ENCODE measurements around the gene PFKFB4.
A peak's percentile ranks its signal among the peaks of the same experiment; 100 is the strongest.

The PFKFB4 gene

DNA sequence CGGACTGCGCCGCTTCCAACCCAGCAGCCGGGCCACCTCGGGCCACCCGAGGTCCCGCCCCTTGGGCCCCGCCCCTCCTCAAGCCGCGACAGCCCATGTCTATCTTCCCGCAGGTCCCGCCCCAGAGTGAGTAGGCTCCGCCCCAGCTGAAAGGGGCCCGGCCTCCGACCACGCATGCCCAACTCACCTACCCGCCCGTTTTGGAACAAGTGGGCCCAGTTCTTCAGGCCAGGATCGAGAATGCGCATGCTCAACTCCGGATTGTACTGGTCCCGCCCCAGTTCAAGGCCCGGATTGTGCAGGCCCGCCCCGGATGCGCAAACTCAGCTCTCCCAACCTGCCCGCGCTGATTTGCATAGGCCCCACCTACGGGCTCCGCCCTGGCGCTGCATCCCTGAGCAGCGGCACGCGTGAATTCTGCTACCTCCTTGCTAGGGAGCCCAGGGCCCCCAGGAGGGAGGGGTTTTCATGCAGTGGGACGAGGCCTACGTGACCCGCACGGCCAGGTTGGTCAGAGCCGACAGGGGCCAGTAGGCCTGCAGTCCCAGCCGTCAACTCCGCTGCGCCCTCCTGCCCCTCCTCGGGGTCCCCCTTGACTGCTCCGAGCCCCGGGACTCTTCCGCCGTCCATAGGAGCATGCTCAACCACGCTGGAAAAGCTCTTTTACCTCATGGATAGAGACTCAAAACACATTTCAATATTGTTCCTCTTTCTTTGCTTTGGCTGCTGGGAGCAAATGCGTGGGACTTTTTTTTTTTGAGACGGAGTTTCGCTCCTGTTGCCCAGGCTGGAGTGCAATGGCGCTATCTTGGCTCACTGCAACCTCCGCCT lies at the start of gene PFKFB4:
PFKFB4 (minus strand) TSS at position 8 of the 831 bp plus-strand sequence. CDS start 26 bp downstream, outside the sequence.
- DNase-seq: peak; percentile 95

DNA sequence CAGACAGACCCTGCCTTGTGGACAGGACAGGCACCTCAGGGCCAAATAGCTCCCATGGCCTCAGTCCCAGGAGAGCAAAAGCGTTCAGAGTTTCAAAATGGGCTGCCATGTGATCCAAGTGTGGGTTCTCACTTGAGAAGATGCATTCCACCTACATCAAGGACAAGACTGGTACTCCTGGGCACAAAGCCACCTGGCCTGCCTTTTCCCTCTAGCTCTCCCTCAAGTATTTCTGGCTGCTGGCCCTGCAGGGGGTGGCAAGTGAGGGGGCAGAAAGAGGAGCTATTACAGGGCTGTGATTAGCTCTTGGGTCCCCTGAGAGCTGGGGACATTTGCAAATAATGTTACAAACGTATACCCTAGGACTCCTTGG lies 45.0 kb upstream of the PFKFB4 start:
- no peak for DNase-seq

DNA sequence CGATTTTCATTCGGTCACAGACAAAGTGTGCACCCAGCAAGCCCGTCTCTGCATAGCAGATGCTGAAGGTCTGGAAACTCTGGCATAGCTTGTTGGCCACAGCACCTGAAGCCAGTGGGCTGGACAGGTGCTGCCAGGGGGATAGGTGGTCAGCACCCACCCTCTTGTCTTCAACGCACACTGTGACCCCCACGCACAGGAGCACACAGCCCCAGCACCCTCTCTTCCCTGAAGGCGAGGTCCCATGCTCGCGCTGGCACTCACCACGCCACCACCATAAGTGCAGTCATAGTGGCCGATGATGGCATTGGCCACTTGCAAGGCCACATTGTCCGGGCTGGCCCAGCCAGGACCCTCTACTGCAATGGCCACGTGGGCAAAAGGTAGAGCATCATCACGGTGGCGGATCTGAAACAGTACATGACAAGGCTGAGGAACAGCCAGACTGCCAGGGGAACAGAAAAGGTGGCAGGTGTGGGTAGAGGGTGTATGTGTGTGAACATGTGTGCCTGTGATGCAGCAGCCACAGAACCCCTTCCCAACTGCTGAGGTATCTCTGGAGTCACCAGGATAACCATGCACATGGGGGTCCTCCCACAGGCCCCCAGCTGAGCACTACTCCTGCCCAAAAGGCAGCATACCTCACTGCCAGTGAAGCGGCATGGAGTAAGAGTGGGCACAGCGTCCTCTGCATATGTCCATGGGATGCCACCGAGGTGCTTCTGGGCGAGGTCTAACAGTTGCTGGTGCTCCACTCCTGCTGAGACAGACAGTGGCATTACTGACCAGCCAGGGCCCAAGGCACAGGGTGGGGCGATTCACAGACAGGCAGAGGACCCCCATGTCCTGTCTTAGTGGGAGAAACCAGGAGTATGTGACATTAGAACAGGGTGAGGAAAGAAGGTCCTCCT lies 44.4 kb upstream of the PFKFB4 start:
- DNase-seq: no peak

DNA sequence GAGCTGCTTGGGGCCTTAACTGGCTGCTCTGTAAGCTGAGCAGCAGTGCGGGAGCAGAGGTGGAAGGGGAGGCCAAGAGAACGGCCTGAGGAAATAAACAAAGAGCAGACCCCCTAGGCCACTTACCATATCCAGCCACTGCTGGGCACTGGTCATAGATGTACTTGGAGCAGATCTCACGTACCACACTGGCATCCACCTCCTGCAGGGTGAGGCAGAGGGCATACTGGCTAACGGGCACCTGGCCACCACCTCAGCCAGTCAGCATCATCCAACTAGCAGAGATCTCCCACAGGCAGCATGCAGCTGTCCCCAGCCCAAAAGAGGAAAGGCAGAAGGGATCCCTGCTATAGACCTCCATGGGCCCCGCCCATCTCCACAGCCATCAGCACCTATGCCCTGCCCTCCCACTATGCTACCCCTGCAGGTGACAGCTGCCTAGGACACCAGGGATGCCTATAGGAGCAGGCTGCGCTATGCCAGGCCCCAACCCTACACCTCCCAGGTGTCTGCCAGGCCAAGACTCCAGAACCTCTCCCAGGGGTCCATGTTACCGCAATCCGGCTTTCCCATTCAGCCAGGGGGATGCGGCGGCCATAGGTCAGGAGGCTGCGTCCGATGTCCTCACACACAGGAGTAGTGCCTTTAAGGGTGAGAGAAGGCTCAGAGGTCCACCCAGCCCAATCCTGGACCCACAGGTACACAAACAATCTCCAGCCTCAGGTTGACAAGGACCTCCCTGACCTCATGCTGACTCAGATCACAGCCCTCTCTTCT lies 43.1 kb upstream of the PFKFB4 start:
- DNase-seq: no peak

DNA sequence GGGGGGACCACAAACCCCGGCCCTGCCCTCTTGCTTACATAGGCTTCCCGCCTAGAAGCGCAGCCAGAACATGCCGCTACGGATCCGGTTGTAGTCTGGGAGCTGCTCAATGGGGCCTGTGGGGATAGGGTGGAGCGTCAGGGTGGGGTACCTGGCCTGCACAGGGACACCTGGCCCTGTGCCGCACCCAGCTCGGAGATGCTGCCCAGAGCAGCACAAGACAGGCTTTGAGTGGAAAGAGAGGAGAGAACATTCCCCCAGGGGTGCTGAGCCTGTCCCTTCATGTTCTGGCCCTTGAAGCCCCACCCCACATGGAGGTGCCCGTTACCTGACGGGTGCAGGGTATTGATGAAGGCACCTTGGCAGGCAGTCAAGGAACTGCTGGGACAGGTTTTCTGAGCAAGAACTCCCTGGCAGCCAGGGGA lies 42.5 kb upstream of the PFKFB4 start:
- no peak for DNase-seq

DNA sequence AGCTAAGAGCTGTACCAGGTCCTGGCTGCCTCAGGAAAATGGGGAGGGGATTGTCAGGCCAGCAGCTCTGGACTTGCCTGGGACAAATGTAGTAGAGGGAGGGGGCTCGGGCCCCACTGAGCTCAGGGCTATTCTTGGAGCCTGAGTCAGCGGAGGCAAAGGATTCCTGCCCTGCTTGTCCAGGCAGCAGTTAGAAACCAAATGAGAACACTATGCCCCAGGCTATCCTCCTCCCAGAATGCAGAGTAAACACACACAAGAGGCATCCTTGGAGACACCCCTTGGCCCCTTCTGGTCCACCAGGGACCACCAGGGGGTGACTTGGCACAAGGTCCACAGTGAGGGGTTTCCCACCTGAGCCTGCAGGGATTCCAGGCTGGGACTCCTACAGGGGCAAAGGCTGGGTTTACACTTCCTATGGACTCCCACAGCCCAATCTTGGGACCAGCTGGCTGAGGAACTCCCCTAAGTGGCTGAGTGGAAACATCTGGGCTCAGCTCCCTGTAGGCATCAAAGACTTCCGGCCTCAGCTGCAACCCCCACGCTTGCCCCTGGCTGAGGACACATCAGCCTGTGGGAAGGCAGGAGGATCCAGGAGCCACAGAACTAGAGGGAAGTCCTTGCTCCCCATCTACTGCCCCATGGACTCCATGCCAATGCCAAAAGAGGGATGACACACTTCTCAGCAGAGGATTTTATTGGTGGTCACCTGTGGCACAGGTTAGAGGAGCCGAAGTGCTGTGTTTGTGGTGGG lies 41.9 kb upstream of the PFKFB4 start:
- peak; percentile 64 for DNase-seq

DNA sequence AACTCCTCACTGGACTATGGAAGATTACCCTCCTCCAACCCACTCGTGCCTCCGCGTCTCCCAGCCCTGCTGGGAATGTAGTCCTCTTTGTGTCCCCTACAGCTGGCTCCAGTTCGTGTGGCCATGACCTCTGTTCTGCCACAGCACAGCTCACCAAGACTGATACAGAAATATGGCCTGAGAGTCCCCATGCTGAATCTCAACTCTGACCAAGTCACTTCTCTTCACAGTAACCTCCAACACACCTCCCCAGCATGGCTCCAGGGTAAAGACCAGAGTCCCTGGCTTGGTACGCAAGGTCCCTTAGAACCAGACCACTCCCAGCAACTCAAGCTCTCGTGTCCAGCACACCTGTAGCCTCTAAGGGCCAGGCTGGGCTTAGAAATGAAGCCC lies 40.8 kb upstream of the PFKFB4 start:
- DNase-seq: no peak

DNA sequence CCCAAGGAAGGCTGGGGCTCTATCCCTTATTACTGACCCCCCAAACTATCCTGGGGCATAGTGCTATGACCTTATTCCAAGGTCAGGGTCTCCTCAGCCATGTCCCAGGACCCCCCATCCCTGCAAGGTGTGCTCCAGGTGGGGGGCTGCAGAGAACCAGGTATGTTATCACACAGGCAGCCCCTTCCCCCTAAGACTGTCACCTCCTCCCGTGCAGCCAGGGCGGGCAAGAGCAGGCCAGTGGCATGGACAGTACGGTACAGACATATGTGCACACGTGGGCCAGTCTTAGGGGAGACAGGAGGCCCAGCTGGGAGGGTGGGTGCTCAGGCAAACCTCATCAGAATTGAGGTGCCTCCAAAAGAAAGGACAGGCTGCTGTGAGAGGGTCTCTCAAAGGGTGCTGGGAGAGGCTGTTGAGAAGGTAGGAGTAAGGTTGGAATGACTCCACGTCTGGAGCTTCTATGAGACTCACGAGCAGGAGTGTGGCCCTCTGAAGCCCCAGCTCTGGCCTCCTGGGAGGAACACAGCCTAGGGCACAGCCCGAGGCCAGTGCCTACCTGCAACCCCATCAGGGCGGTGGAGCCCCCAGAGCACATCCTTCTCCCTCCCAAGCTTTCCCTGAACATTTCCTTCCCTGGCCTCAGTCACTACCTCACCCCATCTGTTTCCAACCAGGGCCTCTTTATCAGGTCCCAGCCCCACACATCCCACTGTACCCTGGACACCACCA lies 40.2 kb upstream of the PFKFB4 start:
- DNase-seq: no peak

DNA sequence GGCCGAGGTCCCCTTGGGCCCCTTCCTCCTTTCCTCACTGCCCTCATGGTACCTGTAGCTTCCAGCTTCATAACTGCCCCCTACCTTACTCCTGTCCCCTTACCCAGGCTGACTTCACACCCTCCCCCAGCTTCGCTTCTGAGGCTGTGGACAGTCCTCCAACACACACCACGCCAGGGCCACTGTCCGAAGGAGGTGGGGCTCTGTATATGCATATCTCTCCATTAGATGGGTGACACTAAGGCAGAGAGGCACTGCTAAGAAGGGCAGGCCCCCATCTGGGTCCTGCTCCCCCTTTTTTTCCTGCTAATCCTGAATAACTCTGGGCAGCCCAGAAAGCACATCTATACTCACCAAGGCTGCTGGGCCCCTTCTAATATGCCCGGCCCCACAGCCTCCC lies 39.6 kb upstream of the PFKFB4 start:
- no peak for DNase-seq

DNA sequence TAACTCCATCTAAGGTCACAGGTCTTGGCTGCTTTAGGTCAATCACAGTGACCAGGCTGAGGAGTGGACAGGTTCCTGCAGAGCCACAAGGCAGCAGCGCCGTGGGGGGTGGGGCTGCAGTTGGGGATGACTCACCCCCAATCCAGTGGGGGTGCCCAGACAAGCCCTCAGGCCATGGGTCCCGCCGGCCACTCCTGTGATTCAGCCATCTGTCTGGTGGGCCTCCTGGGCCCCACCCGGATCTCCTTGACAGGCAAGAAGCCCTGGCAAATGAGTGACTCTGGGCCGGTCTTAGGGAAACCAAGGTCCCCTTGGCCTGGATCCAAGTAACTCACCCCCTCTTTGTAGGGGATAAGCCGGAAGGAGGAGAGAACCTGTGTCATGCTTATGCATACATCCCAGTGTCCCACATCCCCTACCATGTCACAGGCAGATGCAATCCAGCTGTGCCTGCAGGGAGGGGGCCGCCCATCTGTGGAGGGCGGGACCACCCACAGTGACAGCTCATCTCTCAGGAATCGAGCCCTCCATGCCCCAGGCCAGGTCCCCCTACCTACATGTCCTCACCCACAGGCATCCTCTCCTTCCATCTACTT lies 39.0 kb upstream of the PFKFB4 start:
- peak; percentile 73 for DNase-seq

DNA sequence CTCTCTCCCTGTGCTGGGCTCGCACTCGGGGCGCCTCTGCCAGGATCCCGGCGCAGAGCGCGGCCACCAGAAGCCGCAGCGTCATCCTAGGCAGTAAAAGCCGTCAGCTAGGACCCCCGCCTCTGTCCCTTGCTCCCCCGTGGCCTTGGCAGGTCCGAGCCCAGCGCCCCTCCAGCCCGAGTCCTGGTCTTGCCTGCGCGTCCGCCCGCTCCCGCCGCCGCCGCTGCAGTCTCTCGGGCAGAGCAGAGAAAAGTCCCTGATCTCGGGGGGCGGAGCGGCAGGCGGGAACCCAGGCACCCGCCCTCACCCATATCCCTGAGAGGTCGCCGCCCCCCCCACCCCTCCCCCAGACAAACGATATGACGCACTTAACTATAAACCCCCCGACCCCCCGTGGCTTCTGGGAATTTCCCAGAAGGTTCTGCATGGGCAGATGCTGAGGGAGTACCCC lies 38.5 kb upstream of the PFKFB4 start, which contains the start of gene COL7A1:
COL7A1 (minus strand) TSS at position 255 of the 451 bp plus-strand sequence; CDS start at position 85, 170 bp downstream.
- DNase-seq: no peak

DNA sequence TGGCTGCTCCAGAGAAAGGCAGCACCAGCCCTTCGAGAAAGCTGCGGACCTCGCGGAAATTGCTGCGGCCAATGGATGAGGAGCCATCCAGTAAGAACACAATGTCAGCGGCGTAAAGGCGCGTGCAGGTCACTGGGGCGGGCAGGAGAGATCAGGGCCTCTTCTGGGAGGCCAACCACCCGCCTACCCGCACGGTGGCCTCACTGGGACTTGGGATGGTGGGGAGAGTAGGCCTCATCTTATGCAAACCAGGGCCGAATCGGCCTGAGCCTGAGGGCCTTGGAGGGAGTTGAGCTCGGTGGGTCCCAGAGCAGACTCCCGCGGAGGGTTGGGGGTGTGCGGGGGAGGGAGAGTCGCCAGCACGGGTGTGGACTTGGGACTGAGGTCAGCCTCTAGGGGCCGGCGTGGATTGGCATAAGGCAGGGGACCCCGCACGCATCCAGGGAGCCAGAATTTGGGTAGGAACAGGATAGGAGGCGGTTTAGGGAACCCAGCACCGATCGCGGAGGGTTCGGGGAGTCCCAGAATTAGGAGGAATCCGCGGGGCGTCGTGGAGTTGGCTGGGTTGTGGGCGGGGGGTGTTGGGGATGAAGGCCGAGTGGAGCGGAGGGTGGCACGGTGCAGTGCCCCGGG lies 37.9 kb upstream of the PFKFB4 start:
- DNase-seq: no peak

DNA sequence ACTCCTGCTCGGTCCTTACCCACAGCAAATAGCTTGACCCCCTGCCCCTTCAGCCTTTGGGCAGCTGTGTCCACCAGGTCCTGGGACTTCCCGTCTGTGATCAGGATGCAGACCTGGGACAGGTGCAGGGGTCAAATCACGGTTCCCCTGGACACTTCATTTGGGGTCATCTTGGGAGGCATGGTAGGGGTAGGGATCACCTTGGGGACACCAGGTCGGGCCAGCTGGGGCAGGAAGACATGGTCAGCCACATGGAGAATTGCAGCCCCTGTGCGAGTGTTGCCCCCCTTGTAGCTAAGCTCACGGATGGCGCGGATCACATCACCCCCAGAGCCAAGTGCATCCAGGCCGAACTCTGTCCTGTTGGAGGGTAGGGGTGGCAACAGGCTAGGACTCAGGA lies 36.7 kb upstream of the PFKFB4 start:
- no peak for DNase-seq

DNA sequence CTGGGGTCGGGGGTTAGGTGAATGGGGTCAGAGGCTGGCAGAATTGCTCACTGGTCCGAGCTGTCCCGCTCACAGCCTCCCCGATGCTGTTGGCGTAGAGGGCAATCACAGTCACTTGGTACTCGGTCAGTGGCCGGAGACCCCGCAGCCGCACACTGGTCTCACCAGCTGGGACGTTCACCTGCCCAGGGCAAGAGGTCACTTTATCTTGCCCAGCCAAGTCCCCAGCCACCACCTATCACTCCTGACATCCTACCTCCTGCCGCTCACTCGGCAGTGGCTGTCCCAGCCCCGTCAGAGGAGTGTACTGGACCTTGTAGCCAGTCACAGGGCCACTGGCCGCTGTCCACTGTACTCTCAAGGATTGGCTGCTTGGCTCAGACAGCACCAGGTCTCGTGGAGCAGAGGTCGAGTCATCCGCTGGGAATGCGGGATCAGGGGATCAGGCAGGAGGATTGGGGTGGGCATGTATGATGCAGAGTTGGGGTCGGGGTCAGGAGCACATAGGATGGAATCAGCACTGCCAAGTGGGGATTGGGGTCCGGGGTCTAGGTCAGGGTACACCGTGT lies 36.0 kb upstream of the PFKFB4 start:
- DNase-seq: no peak

DNA sequence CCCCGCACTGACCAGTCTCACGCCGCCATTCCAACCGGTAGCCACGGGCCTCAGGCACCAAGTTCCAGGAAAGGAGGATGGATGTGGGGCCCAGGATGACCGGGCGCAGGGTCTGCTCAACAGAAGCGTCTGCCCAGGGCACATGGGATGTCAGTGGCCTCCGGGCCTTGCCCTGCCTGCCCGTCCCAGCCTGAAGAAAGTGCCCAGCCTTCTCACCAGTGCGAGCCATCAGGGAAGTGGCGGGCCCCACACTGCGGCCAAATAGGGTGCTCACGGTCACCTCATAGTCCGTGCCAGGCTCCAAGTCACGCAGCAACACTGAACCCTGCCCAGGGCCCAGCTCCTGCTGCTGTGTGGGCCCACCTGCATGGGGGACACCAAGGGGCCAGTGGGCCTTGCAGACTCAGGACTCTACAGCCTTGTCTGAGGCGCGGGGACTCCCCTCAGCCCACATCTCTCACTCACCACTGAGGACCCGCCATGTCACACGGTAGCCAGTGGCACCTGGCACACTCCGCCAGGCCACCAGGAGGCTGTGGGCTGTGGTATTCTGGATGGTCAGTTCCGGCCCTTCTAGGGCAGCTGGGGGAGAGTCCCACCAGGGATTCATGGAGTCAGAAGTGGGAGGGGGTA lies 35.4 kb upstream of the PFKFB4 start:
- DNase-seq: no peak

DNA sequence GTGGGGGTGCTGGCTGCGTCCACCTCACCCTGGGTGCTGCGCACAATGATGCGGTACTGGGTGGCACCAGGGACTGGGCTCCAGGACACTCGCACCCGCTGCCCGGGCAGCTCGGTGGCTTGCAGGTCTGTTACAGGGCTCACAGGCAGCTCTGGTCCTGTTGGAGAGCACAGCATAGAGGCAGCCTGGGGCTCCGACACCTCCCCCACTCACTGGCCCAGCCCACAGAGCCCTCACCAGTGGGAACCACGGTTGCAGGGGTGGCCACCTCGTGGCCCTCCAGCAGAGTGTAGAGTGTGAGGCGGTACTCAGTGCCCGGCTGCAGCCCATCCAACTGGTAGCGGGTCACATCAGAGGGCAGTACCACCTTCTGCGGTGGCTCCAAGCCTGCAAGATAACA lies 34.8 kb upstream of the PFKFB4 start:
- DNase-seq: no peak

DNA sequence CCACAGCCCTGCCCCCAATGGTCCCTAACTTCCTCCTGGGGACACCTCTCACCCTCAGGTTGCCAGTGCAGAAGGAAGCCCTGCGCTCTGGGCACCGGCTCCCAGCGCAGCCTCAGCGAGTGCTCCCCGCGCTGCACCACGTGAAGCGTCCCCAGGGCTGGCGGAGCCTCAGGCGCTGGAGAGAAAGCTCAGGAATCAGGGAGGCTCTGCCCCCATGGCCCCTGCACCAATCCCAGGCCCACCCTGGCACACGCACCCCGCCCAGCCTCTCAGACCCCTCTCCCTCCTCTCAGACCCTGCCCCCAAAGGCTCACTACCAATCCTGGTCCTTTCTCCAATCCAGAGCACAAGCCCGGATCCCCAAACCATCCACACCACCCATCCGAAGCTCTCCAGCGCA lies 31.6 kb upstream of the PFKFB4 start:
- no peak for DNase-seq

DNA sequence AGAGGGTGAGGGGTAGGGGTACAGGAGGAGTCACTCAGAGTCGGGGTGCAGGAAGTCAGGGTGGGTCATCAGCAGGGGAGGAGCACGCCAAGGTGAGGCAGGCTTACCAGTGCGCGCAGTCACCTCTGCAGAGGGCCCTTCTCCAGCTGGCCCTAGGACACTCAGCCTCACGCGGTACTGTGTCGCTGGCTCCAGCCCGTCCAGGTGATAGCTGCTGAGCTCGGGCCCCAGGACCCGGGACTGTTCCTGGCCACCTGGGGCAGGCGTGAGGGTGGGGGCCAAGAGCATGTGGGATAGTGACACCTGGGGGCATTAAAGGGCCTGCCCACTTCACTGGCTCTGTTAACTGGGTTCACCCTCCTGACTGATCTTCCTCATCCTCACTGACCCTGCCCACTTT lies 31.1 kb upstream of the PFKFB4 start:
- DNase-seq: no peak

DNA sequence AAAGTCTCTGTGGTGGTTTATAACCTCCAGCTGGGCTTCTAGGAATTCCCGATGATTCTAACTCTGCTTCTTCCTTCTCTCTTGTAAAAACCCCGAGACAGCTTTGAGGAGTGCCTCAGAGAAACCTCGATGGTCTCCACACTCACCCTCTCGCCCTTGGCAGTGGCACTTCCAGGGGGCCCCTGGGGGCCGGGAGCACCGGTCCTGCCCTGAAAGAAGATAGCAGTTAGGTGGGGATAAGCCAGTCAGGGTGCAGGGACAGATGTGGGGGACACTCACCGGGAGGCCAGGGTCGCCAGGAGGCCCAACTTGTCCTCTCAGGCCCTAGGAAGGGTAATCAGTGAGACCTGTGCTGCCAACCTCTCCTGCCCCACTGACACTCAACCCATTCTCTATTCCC lies 28.8 kb upstream of the PFKFB4 start:
- DNase-seq: no peak

DNA sequence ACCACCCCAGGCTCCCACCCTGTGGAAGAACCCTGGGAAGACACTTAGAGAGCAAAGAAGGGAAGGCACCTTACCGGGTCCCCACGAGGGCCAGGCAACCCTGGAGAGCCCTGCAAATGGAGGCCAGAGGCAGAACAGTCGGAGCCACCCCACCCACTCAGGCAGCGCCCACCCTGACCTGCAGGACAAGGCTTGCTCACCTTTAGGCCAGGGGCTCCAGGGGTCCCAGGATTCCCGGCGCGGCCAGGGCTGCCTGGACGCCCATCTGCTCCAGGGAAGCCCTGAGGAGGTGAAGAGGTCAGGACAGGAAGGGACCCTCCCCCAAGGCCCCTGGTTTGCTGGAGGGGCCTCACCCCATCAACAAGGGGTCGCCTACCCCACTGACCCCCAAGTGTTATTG lies 28.2 kb upstream of the PFKFB4 start:
- DNase-seq: no peak

All from GOT3 (cell line).